GM21723 (cell line): ENCODE results near the gene MYG1.
A peak's percentile ranks its signal among the peaks of the same experiment; 100 is the strongest.
"Not testable (repeated sequence)": the region's sequence is repeated elsewhere in the genome, so short reads cannot be mapped to it uniquely, and the experiment has no call there.

Experiments used
- ATAC-seq: cut with Tn5 transposase; IDR thresholded peaks from one replicate; pipeline ENCODE4 v1.9.1; 2021; ENCODE audit warnings: mild to moderate bottlenecking, moderate library complexity; ENCODE audit not compliant: unreplicated experiment

The MYG1 gene

DNA sequence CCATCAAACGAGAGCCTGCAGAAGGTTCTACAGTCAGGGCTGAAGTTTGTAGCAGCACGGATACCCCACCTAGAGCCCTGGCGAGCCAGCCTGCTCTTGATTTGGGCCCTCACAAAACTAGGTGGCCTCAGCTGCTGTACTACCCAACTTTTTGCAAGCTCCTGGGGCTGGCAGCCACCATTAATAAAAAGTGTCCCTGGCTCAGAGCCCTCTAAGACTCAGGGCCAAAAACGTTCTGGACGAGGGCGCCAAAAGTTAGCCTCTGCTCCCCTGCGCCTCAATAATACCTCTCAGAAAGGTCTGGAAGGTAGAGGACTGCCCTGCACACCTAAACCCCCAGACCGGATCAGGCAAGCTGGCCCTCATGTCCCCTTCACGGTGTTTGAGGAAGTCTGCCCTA is 13.0 kb upstream of the MYG1 start:
- ATAC-seq = no peak

DNA sequence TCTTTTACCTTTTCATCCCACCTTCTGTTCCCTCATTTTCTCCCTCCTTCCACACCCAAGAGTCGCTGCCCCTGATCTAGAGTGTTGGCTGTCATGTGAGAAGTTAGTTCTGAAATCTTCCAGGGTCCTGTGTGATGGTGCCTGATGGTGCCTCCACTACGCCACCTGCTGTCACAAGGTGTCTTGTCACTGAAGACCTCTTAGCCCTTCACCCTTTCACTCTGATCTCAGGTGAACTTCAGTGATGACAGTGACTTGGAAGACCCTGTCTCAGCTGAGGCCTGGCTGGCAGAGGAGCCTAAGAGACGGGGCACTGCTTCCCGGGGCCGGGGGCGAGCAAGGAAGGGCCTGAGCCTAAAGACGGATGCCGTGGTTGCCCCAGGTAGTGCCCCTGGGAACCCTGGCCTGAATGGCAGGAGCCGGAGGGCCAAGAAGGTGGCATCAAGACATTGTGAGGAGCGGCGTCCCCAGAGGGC is 11.7 kb upstream of the MYG1 start:
- no peak for ATAC-seq

DNA sequence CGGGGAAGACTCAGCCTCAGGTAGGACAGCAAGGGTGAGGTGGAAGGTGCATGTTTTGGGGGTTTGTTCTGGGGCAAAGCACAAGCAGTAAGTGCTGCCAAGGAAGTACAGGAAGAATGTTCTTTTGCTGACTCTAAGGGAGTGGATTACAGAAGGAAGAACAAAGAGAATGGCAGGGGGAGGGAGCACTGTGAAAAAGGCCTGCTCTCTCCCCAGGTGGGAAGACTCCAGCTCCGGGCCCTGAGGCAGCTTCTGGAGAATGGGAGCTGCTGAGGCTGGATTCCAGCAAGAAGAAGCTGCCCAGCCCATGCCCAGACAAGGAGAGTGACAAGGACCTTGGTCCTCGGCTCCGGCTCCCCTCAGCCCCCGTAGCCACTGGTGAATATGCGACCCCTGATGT is 11.2 kb upstream of the MYG1 start:
- no peak for ATAC-seq

DNA sequence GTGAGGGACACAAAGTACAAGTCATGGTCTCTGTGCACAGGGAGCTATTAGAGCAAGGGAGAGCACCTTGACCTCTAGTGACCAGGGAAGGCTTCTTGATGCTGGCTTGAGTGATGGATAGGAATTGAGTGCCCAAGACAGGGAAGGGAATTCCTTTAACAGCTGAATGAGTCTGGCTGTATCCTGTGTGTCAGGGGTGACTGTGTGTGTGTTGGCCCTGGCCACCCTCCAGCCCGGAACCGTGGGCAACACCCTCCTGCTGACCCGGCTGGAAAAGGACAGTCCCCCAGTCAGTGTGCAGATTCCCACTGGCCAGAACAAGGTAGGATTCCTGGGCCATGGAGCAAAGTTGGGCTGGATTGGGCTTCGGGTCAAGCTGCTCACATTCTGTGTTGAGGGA is 9.6 kb upstream of the MYG1 start:
- no peak for ATAC-seq

DNA sequence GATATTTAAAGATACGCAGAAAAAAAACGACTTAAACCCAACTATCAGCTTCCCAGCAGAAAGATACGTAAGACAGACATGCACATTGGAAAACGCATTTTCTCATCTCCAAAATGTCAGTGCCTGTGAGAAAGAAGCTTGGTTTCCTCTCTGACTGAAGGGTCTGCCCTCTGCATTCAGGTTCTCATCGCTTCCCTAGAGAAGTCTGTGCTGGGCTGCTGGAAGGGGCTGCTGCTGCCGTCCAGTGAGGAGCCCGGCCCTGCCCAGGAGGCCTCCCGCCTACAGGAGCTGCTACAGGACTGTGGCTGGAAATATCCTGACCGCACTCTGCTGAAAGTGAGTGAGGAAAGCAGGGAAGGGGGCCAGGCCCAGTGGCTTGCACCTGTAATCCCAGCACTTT is 8.8 kb upstream of the MYG1 start:
- ATAC-seq = no peak

DNA sequence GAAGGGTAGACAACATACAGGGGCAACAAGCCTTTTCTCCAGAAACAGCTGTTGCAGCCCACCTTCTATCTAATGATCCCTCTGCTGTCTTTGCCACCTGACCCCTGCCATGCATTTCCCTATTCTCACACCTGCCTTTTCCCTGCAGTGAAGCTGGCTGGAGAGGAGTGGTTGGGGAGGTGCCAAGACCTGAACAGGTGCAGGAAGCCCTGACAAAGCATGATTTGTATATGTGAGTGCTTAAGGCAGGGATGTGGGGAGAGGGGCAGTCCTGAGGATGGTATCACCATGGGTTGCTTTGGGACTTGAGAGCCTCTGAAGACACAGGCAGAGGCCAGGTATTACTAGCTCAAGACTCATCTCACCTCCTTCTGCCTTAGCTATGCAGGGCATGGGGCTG is 7.1 kb upstream of the MYG1 start:
- ATAC-seq = no peak

DNA sequence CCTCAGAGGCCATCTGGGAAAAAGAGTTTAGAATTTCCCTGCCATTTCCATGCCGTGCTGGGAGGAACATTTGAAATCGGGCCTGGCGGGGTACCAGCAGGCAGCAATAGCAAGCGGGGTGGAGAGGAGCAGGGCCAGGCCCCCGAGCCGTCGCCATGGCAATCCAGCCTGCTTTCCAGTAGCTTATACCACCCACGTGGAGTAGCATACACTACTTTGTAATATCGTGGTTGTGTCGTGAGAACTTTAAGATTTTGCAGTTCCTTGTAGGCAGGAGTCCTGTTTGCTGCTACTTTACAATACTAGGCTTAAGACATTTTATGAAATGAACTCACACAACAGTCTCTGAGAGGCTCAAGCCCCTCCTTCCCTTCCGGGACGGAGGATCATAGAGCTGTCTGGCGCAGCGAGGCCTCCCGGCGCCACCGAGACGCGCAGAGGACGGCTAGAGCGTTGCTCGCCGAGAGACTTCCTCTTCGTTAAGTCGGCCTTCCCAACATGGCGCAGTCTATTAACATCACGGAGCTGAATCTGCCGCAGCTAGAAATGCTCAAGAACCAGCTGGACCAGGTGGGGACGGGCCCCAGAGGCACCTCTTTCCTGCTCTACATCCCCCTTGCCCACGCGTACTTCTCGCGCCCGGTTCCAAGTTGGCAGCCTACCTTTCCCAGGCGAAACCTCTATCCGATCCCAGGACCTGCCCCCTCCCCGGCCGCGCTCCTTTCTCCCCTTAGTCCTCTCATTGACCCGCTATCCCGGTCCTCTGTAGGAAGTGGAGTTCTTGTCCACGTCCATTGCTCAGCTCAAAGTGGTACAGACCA is 4.2 kb upstream of the MYG1 start, which contains the start of gene PFDN5:
TSS of gene PFDN5 (plus strand) at position 473 of the 821 bp plus-strand sequence. CDS start at position 499, 26 bp downstream.
- peak; percentile 84 for ATAC-seq

DNA sequence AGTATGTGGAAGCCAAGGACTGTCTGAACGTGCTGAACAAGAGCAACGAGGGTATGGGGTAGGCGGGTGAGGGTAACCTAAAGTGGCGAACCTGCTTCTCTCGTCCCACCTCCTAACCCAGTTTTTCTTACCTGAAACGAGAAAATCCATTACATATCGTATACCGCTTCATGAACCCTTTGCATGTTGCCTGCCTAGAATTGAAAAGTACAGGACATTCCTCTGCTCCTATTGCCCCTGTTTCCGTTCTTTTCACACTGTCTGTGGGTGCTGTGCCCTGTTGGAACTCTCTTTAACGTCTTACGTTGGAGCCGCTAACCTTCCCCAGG is 3.6 kb upstream of the MYG1 start:
- no peak for ATAC-seq

DNA sequence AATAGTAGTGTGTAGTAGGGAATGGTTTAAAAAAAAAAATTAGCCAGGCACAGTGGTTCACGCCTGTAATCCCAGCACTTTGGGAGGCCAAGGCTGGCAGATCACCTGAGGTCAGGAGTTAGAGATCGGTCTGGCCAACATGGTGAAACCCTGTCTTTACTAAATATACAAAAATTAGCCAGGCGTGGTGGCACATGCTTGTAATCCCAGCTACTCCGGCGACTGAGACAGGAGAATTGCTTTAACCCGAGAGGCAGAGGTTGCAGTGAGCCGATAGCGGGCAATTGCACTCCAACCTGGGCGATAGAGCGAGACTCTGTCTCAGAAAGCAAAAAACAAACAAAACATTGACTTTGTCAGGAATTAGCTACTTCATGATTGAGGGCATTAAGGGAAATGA is 2.4 kb upstream of the MYG1 start:
- ATAC-seq = not testable (repeated sequence)

DNA sequence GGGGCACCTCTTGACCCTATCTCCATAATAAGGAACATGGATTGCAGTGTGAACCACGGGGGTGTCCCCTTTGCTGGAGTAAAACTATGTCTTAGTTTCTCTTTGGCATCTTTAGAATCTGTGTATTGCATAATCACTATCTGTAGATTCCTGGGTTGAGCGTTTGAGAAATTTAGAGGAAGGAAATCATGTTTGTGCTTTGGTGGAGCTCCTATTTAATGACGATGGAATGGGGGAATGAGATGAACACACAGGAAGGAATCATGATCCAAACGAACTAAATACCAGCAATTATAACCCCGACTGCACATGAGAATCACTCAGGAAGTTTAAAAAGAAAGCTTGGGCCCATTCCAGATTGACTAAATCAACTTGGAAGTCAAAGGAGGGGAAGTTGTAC is 1.3 kb upstream of the MYG1 start:
- ATAC-seq = no peak

DNA sequence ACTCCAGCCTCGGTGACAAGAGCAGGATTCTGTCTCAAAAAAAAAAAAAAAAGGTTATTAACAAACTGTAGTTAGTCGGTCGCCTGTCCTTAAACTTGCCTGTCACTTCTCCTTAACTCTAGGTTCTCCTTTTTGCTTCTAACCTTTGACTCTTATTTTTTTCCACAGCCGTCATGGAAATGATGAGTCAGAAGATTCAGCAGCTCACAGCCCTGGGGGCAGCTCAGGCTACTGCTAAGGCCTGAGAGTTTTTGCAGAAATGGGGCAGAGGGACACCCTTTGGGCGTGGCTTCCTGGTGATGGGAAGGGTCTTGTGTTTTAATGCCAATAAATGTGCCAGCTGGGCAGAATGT is 418 bp upstream of the MYG1 start:
- no peak for ATAC-seq

DNA sequence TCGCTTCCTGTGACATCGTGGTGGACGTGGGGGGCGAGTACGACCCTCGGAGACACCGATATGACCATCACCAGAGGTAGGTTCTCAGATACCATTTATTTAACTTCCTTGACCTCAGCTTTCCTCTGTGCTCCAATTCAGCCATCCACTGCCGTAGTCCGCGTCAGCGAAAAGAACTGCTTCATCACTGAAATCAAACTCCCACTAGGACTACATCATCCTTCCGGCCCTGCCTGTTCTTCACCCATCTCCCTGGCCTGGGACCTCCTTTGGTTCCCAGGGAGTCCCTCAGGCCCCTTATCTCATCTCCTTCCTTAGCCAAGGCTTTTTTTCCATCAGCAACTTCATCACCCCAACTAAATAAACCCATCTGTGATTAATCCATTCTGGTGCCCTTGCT is 692 bp downstream of the MYG1 start:
- ATAC-seq = no peak

DNA sequence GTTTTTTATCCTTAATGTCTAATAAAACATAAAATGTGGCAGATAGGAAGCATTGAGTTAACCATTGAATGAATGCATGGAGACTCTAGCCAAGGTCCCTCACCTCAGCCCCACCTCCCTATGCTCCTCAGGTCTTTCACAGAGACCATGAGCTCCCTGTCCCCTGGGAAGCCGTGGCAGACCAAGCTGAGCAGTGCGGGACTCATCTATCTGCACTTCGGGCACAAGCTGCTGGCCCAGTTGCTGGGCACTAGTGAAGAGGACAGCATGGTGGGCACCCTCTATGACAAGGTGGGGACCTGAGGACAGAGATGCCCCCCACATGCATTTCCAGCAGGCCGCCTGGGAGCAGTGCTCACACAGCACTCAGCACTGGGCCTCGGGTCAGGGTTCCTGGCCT is 3.4 kb downstream of the MYG1 start:
- no peak for ATAC-seq

DNA sequence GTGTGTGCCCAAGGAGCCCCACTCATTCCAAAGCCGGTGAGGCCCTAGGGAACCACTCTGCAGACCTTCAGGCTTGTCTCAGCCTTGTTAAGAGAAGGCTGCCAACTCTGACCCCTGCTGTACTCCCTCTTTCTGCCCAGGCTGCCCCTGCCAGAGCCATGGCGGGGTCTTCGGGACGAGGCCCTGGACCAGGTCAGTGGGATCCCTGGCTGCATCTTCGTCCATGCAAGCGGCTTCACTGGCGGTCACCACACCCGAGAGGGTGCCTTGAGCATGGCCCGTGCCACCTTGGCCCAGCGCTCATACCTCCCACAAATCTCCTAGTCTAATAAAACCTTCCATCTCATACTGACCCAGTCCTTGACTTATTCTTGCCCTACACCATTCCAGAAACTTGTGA is 7.3 kb downstream of the MYG1 start:
- ATAC-seq = no peak

DNA sequence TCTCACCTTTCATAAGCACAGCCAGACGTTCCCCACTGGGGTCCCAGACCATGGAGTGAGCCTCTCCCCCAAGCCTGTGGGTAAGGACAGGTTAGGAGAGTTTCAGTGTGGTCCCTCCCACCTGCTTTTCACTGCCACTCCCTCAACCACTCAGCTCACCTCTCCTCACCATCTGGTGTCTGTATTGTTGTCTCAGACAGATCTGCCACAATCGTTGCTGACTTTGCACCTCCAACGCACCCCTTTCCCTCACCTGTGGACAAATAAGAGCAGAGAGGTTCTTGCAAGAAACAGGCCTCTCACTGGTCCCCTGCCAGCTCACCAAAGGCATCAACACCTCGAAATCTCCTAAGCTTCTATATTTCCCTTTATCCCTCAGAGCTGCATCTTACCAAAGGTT is 8.8 kb downstream of the MYG1 start:
- ATAC-seq = no peak

DNA sequence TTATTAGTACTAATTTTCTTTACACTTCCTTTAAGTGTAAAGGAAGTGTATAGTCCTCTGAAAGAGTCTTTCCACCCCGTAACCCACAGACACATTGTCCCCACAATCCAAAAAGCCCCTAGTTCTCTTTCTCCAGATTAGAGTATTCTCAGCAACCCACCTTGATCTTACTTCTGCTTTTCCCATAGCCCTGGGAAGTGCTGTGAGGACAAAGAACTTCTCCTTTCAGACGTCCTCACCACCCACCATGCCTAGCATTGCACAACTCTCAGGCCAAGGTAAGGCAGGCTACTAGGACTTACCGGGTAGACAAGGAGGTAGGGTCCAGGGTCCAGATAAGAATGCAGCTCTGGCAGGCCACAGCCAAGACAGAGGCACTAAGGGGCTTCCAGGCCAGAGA is 14.5 kb downstream of the MYG1 start:
- ATAC-seq = no peak

DNA sequence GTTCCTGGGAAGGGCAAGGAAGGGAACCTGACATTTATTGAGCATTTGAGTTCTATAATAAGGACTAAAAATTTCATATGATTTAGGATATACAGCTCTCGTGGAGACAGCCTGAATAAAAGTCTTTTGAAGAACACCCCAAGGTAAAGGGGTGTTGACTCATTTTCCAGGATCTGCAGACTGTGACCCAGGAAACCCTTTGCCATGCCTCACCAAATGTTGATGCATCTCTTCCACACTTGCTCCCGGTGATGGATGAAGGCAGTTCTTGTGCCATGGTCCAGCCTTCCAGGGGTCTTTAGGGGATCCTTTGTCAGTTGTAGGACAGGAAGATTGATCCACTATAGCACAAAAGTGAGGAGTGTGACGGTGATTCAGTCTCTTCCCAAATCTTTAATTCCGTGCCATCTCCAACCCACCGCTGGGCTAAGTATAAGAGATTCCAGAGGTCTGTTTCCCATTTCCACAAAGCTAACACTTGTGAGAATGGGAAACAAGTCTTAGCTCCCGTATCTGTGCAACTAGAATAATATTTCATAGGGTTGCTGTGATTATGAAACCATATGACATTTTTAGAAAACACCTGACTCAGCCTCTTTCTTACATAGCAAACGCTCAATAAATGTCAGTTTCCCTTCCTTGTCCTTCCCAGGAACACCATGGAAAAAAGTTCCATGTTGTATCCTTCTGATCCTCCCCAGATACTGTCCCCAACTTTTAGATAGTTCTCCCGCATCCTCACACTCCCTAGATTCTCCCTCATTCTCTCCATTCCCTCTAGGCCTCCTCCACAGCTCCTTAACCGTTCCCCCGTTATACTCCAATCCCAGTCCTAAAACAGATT is 21.1 kb downstream of the MYG1 start:
- no peak for ATAC-seq

DNA sequence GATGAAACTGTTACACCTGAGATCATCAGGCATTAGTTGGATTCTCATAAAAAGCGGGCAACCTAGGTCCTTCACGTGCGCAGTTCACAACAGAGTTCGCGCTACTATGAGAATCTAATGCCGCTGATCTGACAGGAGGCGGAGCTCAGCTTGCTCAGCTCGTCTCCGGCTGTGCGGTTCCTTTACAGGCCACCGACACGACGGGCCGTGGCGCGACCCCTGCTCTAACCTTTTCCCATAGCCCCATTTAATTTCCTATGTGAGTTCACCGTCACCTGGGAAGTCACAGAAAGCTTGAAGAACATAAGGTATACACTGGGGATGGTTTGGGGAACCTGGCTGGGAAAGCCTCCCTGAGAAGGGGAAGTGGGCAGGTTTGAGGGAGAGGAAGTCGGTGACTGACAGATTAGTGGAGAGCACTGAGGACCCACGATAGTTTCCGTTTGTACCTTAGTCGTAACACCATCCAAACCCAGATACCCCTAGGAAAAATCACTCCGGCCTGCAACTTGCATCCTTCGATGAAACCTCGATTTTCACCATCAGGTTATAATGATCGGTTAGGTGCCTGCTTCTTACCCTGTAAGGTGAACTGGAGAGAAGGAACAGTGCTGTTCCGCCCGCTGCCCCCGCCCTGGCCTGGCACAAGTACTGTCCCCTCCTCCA is 24.8 kb downstream of the MYG1 start:
- peak; percentile 35 for ATAC-seq

DNA sequence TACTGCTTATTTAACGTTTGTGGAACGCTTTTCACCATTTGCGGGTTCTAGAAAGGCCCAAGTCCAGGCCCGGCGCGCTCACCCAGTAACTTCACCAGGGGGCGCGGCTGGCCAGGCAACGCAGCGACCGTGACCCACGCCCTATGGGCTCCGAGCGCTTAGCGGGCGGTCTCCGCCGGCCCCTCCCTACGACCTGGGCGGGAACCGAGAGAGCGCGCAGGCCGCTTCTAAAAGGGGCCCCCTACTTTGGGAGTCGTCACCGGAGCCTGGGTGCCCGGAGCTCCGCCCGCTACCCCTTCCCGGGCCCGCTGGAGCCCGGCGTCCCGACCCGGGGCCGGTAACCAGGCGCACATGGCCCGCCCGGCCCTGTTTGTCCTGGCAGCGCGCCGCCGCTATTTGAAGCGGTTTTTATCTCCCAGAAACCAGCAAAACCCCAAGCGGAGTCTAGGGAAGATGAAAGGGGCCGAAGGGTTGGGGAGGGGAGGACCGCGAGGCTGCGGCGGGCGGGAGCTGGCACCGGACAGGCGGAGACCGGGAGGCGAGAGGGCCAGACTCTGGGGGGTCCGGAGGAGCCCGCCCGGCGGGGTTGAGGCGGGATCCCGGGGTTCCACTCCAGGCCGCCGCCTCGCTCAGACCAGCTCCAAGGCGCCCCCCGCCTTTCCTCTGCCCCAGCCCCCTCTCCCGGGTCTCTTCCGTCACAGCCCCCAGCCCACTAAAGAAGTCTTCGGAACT is 25.4 kb downstream of the MYG1 start:
- ATAC-seq = peak; percentile 59

DNA sequence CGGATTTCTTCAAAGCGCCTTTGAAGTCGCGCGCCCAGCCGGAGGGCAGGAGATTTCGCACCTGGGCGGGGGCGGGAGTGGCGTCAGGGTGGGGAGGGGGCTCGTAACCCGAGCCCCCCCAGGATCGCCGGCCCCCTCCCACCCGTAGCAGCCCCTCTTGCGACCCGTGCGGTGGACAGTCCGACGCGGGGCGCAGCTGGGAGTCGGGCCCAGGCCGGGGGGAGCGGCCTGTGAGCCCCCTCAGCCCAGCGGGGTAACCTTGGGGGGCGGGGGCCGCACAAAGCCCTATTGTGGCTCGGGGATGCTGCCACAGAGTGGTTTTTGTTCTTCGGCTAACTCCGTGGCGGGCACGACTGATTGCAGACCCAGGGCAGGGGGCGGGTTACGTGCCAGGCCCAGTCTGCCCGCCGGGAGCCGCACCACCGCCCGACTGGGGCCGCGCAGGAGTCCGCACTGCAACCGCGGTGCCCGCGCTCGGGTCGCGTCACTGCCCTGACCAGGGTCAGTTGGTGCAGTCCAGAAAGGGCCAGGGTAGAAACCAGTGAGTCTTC is 26.1 kb downstream of the MYG1 start:
- ATAC-seq = no peak
